ENCODE results near the gene ATXN7L1.
"Not testable (repeated sequence)": the region's sequence is repeated elsewhere in the genome, so short reads cannot be mapped to it uniquely, and the experiment has no call there.

ATXN7L1 gene

DNA sequence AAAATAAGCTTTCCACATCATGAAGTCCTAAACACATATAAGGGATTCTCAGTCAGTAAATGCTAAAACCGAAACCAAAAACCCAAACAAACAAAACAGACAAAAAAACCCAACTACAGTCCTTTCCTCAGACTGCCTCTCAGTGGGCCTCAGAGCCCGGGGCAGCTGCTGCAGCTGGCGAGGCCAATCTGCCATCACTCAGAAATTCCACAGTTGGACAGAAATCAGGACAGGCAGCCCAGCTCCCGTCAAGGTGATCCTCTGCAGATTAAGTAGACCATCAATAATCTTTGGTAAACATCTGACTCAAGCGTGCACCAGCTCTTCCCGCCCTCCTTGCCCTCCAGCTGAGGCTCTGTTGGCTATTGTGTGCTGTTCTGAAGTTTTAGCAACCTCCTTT, 142.2 kb downstream of the ATXN7L1 start:
- no peak for DNase-seq

GRCh38 chr7:105731042-105731441, 145.4 kb downstream of the ATXN7L1 start:
- DNase-seq: no peak

DNA sequence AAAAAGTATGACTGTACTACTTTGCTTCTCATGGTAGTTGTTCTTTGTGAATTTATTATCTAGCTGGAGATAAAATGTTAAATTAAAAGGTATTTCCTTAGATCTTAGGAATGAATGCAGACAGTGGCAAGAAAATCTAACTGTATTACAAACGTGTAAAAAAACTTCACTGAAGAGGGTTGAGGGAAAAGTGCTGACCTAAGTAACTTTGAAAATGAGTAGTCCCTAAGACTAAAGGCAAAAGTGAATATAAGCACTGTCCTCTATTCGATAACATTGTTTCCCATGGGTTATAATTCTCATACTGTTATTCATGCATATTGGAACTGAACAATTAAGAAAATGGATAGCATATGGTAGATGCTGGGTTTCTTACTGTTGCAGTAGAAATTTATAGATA, 148.4 kb downstream of the ATXN7L1 start:
- DNase-seq: no peak

- DNase-seq: no peak
These were observed 151.7 kb downstream of the ATXN7L1 start for GRCh38 chr7:105724688-105725087.

GRCh38 chr7:105723572-105723971, 152.8 kb downstream of the ATXN7L1 start:
- peak; percentile 50 for DNase-seq

- no peak for DNase-seq
These were observed 154.8 kb downstream of the ATXN7L1 start for GRCh38 chr7:105721571-105722104.

GRCh38 chr7:105719919-105720318, 156.5 kb downstream of the ATXN7L1 start:
- no peak for DNase-seq

- no peak for DNase-seq
These were observed 157.0 kb downstream of the ATXN7L1 start for GRCh38 chr7:105719395-105719794.

DNA sequence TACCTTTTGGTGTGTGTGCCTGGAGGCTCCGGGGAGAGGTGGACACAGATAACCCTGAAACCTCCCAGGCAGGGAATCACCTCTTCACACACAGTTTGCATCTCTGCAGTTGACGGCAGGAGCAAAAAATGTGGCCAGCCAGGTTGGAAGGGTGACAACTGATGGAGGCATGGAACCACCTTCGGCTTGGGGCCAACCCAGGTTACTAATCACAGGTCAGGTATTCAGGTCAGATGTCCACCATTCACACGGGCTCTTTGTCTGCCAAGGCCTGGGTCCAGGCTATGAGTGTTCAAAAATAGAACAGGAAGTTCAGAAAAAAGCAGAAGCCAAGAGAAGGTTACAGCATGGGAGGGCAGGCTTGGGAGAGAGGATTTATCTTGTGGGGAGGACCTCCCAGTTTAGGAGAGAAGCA, 157.9 kb downstream of the ATXN7L1 start:
- no peak for DNase-seq

DNA sequence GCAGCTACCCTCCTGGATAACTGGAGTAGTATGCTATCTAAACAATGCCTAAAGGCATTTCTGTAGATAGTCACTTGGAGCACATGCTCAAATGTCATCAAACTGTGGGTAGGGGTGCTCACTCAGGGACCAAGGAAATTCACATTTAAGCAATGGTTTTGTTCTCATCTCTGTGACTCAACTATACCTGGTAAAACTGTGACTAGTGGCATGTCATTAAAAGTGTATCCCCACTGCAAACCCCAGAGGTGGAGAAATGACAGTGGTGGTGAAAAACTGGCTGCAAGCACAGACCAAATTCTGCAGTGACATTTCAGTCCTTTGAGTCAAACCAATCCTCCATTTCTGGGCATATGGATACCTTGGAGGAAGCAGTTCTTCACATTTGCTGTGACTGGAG, 160.9 kb downstream of the ATXN7L1 start:
- DNase-seq: no peak

GRCh38 chr7:105713488-105714465, 162.6 kb downstream of the ATXN7L1 start:
- no peak for DNase-seq

DNA sequence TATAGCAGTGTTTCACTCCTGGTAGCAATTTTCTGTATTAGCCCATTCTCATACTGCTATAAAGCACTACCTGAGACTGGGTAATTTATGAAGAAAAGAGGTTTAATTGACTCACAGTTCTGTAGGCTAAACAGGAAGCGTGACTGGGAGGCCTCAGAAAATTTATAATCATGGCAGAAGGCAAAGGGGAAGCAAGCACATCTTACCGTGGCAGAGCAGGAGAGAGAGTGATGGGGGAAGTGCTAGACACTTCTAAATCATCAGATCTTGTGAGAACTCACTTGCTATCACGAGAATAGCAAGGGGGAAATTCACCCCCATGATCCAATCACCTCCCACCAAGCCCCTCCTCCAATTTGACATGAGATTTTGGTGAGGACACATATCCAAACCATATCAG, 163.5 kb downstream of the ATXN7L1 start:
- no peak for DNase-seq

DNA sequence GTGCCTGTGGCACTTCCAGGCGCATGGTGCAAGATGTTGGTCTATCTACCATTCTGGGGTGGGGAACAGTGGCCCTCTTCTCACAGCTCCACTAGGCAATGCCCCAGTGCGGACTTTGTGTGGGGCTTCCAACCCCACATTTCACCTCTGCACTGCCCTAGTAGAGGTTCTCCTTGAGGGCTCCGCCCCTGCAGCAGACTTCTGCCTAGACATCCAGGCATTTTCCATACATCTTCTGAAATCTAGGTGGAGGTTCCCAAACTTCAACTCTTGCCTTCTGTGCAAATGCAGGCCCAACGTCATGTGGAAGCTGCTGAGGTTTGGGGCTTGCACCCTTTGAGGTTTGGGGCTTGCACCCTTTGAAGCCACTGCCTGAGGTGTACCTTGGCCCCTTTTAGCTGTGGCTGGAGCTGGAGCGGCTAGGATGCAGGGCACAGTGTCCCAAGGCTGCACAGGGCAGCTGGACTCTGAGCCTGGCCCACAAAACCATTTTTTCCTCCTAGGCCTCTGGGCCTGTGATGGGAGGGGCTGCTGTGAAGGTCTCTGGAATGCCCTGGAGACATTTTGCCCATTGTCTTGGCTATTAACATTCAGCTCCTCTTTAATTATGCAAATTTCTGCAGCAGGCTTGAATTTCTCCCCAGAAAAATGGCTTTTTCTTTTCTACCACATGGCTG, 164.5 kb downstream of the ATXN7L1 start:
- no peak for DNase-seq

- DNase-seq: not testable (repeated sequence)
These were observed 165.7 kb downstream of the ATXN7L1 start for GRCh38 chr7:105710720-105711119.

GRCh38 chr7:105708763-105709080, 167.7 kb downstream of the ATXN7L1 start:
- no peak for DNase-seq

GRCh38 chr7:105707967-105708762, 168.2 kb downstream of the ATXN7L1 start:
- no peak for DNase-seq

DNA sequence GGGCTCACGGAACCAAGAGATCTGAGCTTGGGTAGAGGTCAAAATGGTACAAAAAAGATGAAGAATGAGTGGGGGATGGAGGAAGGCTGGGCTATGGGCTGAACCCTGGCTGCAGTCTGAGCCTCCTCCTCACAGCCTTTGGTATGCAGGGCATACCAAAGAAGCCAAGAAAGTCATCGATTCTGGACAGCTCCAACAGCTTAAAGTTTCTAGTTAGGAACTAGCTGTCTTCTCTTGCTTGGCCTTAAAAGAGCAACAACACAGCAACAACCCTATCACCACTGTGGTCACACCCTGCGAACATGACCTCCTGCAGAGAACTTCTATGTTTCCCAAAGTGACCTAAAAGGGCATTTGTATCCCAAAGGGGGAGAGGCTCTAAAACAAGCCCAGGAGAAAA, 169.0 kb downstream of the ATXN7L1 start:
- DNase-seq: no peak

DNA sequence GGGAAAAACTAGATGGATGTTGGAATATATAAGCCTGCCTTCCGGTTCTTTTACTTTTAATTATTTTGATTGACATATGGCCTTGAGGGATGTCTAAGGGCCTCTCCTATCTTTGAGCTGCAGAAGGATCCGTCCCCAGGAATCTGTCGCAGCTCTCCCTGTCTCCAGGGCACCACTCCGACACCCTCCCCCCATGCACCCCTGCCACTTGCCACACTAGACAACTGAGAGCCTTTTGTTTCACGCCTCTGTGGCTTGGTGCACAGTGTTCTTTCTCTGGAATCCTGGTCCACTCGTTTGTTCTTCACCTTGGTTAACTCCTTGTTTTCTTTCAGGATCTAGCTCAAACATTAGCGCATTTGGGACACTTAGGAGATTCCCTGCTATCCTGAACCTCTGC, 171.0 kb downstream of the ATXN7L1 start:
- no peak for DNase-seq

GRCh38 chr7:105703207-105703930, 173.0 kb downstream of the ATXN7L1 start:
- DNase-seq: no peak

- DNase-seq: no peak
These were observed 176.7 kb downstream of the ATXN7L1 start for GRCh38 chr7:105699568-105700236.

DNA sequence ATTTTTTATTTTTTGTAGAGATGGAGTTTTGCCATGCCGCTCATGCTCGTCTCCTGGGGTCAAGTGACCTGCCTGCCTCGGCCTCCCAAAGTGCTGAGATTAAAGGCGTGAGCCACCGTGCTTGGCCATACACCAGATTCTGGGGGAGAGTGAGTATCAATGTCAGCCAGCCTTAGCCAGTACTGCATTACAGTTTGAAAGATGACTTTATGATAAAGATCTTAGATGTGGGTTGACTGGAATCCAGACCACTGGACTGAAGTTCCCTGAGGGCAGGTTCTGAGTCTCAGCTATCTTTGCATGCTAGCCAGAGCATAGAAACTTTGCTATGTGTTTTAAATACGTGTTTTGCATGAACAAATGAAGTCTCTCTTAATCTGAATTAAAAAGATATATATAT, 177.9 kb downstream of the ATXN7L1 start:
- no peak for DNase-seq

DNA sequence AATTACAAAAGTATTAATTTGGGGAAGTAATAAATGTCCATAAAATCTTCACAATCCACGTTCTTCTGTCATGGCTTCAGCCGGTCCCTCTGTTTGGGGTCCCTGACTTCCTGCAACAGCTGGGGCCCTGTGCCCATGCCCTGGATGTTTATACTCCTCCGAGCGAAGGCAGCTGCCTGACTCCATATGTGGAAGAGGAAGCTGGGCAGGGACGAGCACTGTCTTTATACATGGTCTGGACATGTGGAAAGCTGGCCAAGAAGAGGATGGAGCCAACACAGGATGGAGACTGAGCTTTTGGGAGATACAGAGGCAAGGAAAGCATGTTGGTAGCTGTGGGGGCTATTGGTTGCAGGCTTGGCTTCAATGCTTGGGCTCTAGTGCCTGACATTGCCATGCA, 178.6 kb downstream of the ATXN7L1 start:
- no peak for DNase-seq
